SK-N-MC (cell line): ENCODE results near the gene PPP1R3G.

Experiments used
- EZH2 ChIP-seq: fragments of 200-600 bp; sonication (generic); IDR thresholded peaks from one replicate; pipeline ENCODE4 v1.6.1; 2017; ENCODE audit warnings: antibody characterized with exemption
- FOXP2 ChIP-seq: optimal IDR thresholded peaks from 2 replicates; pipeline ENCODE3; 2011; ENCODE audit warnings: mild to moderate bottlenecking, moderate library complexity; ENCODE audit not compliant: insufficient read depth; ENCODE audit errors: extremely low read length, control extremely low read depth
- POLR2AphosphoS5 ChIP-seq: IDR thresholded peaks from 2 replicates; pipeline ENCODE4 v1.6.1; 2012; ENCODE audit warnings: mild to moderate bottlenecking, low read depth, low read length, borderline replicate concordance

- no peak for TF ChIP-seq EZH2
- TF ChIP-seq POLR2AphosphoS5, result no peak
- no peak for TF ChIP-seq FOXP2
Measured at GRCh38 chr6:5098501-5099270, 13.5 kb downstream of the PPP1R3G start.
